OCI-LY3 (cell line): Measurements from ENCODE around the gene NCKAP5.

ENCODE experiments used
- H2AFZ ChIP-seq: fragments of 200-600, 300-600 bp; shearing (Covaris generic); 2 replicates; pipeline ENCODE4 v1.6.0; 2014; ENCODE audit warnings: antibody characterized with exemption, low read depth, low read length
- H3K27ac ChIP-seq: fragments of 200-600, 300-600 bp; sonication (generic); 2 replicates; pipeline ENCODE4 v1.5.1; 2014; ENCODE audit warnings: mild to moderate bottlenecking, low read length, moderate library complexity, mixed read lengths
- H3K27me3 ChIP-seq: fragments of 200-600, 300-600 bp; sonication (generic); 2 replicates; pipeline ENCODE4 v1.6.1; 2014; ENCODE audit warnings: low read depth, low read length, mixed read lengths
- H3K36me3 ChIP-seq: fragments of 200-600, 300-600 bp; sonication (generic); replicated peaks from 2 replicates; pipeline ENCODE3; 2014; ENCODE audit warnings: low read depth, low read length, mixed read lengths
- H3K4me1 ChIP-seq: fragments of 300-600, 200-600 bp; sonication (generic); 2 replicates; pipeline ENCODE4 v1.6.1; 2014; ENCODE audit warnings: low read length, mixed read lengths
- H3K4me2 ChIP-seq: fragments of 200-600, 300-600 bp; sonication (generic); 2 replicates; pipeline ENCODE4 v1.6.1; 2014; ENCODE audit warnings: low read length, mixed read lengths
- H3K4me3 ChIP-seq: fragments of 300-600, 200-600 bp; sonication (generic); 2 replicates; pipeline ENCODE4 v1.5.1; 2014; ENCODE audit warnings: antibody characterized with exemption, mild to moderate bottlenecking, low read length, moderate library complexity
- H3K79me2 ChIP-seq: fragments of 300-600, 200-600 bp; shearing (Covaris generic); 2 replicates; pipeline ENCODE4 v1.6.1; 2014; ENCODE audit warnings: mild to moderate bottlenecking, low read length, mixed read lengths
- H3K9ac ChIP-seq: fragments of 300-600, 200-600 bp; shearing (Covaris generic); 2 replicates; pipeline ENCODE4 v1.6.0; 2014; ENCODE audit warnings: mild to moderate bottlenecking, low read length, moderate library complexity
- H3K9me3 ChIP-seq: fragments of 200-600, 300-600 bp; shearing (Covaris generic); 2 replicates; pipeline ENCODE4 v1.6.1; 2014; ENCODE audit warnings: low read length, mixed read lengths; ENCODE audit not compliant: insufficient read depth
- H4K20me1 ChIP-seq: fragments of 200-600, 300-600 bp; sonication (generic); 2 replicates; pipeline ENCODE4 v1.6.1; 2016; ENCODE audit warnings: low read length, mixed read lengths; ENCODE audit not compliant: insufficient read depth
- EZH2phosphoT487 ChIP-seq: fragments of 200-600 bp; shearing (Covaris generic); IDR thresholded peaks from 2 replicates; pipeline ENCODE4 v1.6.1; 2018; ENCODE audit warnings: antibody characterized with exemption, mixed run types, low read depth
- TF ChIP-seq, protein P1 (sequence below): fragments of 200-600, 300-600 bp; sonication (generic); IDR thresholded peaks from 2 replicates; pipeline ENCODE4 v1.5.1; 2014; ENCODE audit warnings: antibody characterized with exemption, low read length, low read depth

NCKAP5 gene

GRCh38 chr2:132857319-132857718, 710.9 kb downstream of the NCKAP5 start:
- no peak overlapping the region for H3K9ac ChIP-seq
- H3K9me3 ChIP-seq = no peaks in the 10 kb centered on the region
- peaks cover 2% of the 10 kb centered on the region; the same call in 1 of the 2 replicates for H3K27me3 ChIP-seq
- H3K79me2 ChIP-seq = no peaks in the 10 kb centered on the region
- H2AFZ ChIP-seq = no peak overlapping the region
- H3K27ac ChIP-seq = no peak overlapping the region
- H3K4me2 ChIP-seq = no peak overlapping the region
- H3K4me1 ChIP-seq = no peaks in the 10 kb centered on the region
- no peak overlapping the region for H3K4me3 ChIP-seq
- H4K20me1 ChIP-seq = no peaks in the 10 kb centered on the region
- no peaks in the 10 kb centered on the region for H3K36me3 ChIP-seq
- TF ChIP-seq, protein P1, sequence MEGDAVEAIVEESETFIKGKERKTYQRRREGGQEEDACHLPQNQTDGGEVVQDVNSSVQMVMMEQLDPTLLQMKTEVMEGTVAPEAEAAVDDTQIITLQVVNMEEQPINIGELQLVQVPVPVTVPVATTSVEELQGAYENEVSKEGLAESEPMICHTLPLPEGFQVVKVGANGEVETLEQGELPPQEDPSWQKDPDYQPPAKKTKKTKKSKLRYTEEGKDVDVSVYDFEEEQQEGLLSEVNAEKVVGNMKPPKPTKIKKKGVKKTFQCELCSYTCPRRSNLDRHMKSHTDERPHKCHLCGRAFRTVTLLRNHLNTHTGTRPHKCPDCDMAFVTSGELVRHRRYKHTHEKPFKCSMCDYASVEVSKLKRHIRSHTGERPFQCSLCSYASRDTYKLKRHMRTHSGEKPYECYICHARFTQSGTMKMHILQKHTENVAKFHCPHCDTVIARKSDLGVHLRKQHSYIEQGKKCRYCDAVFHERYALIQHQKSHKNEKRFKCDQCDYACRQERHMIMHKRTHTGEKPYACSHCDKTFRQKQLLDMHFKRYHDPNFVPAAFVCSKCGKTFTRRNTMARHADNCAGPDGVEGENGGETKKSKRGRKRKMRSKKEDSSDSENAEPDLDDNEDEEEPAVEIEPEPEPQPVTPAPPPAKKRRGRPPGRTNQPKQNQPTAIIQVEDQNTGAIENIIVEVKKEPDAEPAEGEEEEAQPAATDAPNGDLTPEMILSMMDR = no peak
- no peak for TF ChIP-seq EZH2phosphoT487

GRCh38 chr2:132850688-132851087, 717.6 kb downstream of the NCKAP5 start:
- no peak overlapping the region for H3K9ac ChIP-seq
- H3K9me3 ChIP-seq = no peaks in the 10 kb centered on the region
- no peak overlapping the region for H3K4me2 ChIP-seq
- H2AFZ ChIP-seq = no peak overlapping the region
- no peaks in the 10 kb centered on the region for H3K27me3 ChIP-seq
- H4K20me1 ChIP-seq = no peaks in the 10 kb centered on the region
- H3K27ac ChIP-seq = no peak overlapping the region
- TF ChIP-seq, protein P1 = no peak
- TF ChIP-seq EZH2phosphoT487 = no peak
- H3K36me3 ChIP-seq = no peaks in the 10 kb centered on the region
- no peaks in the 10 kb centered on the region for H3K4me1 ChIP-seq
- H3K79me2 ChIP-seq = no peaks in the 10 kb centered on the region
- H3K4me3 ChIP-seq = no peak overlapping the region

DNA sequence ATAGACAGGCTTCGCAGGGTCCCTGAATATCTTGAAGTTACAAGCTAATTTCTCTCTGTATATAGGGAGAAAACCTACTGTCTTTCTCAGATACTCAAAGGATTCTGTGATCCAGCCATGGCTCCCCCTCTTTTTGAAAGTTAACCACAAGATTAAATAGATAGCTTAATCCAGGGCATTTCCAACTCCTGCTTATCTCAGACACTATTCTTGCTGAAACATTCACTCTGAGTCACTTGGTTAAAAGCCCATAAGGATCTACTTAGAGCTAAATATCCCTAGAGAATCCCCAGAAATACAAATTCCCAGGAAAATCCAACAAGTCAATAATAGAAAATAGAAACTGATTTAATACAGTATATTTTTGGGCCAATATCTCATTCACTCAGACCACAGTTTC, 719.1 kb downstream of the NCKAP5 start:
- Histone ChIP-seq H3K4me2 (no peak overlapping the region), H2AFZ (no peak overlapping the region), H4K20me1 (no peaks in the 10 kb centered on the region), H3K27ac (no peak overlapping the region), H3K36me3 (no peaks in the 10 kb centered on the region), H3K9me3 (no peaks in the 10 kb centered on the region), H3K27me3 (no peaks in the 10 kb centered on the region), H3K4me1 (no peaks in the 10 kb centered on the region), H3K9ac (no peak overlapping the region), H3K4me3 (no peak overlapping the region), H3K79me2 (no peaks in the 10 kb centered on the region)
- no peak for TF ChIP-seq EZH2phosphoT487
- TF ChIP-seq, protein P1 = no peak

DNA sequence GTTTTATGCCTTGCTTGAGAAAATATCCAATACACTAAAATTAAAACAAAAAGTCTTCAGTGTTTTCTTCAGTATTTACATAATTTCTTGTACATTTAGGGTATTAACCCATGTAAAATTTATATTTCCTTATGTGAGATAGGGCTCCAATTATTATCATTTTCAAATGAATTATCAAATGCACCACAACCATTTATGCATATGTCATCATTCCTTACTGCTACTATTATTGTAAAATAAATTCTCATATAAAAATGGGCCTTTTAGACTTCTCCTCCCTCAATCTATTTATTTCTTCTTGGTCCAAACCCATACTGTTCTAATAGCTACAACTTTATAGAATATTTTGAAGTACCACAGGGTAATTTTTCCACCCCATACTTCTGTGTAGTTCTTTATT, 722.9 kb downstream of the NCKAP5 start:
- H3K9me3 ChIP-seq = no peaks in the 10 kb centered on the region
- no peaks in the 10 kb centered on the region for H3K36me3 ChIP-seq
- no peak overlapping the region for H3K27ac ChIP-seq
- TF ChIP-seq EZH2phosphoT487 = no peak
- TF ChIP-seq, protein P1 = no peak
- no peaks in the 10 kb centered on the region for H3K4me1 ChIP-seq
- H3K79me2 ChIP-seq = no peaks in the 10 kb centered on the region
- H3K27me3 ChIP-seq = no peaks in the 10 kb centered on the region
- no peak overlapping the region for H3K9ac ChIP-seq
- no peak overlapping the region for H2AFZ ChIP-seq
- H3K4me3 ChIP-seq = no peak overlapping the region
- no peaks in the 10 kb centered on the region for H4K20me1 ChIP-seq
- H3K4me2 ChIP-seq = no peak overlapping the region
